A673 (cell line): ENCODE measurements around the gene IL1RN.

Source experiments
- CTCF ChIP-seq: fragments of 300-800, 200-600 bp; sonication (generic); conservative IDR thresholded peaks from 2 replicates; pipeline ENCODE4 v1.5.1; 2017; ENCODE audit warnings: low read depth, mild to moderate bottlenecking, antibody characterized with exemption, low read length, moderate library complexity, mixed read lengths
- EZH2 ChIP-seq: fragments of 200-600 bp; sonication (generic); IDR thresholded peaks from 2 replicates; pipeline ENCODE4 v1.6.1; 2017; ENCODE audit warnings: borderline replicate concordance, low read depth, mild to moderate bottlenecking, mixed read lengths, antibody characterized with exemption, low read length; ENCODE audit not compliant: poor library complexity, severe bottlenecking

GRCh38 chr2:113150258-113150601 lies 22.8 kb downstream of the IL1RN start:
- no peak for TF ChIP-seq CTCF
- TF ChIP-seq EZH2 = no peak
